ENCODE data around the gene FUBP3. TPM values are rescaled to one million over a fixed set of nuclear protein-coding genes. Genes with fewer than 3 reads are reported as not detected.

Gene FUBP3
- total and polyA plus RNA-seq, 8 donors, result 17.0 to 27.8 (median 23.6) TPM

GRCh38 chr9:130624154-130624553 is 44.8 kb downstream of the FUBP3 start:
- intact Hi-C loops (cut with DNase I), result no loop called here
- Histone ChIP-seq H3K4me3 (no peak overlapping the region), H3K4me1 (no peaks in the 10 kb centered on the region), H3K27ac (no peak overlapping the region), H3K36me3 (peaks cover 0 to 76% (median 48%) of the 10 kb centered on the region in 3 donors), H3K27me3 (no peaks in the 10 kb centered on the region), H3K9me3 (no peaks in the 10 kb centered on the region)
- WGBS, 2 donors, result 89% methylated on average over 4 of the region's 4 CpGs
- no peak for DNase-seq
- ATAC-seq, result no peak
- FAIRE-seq, result no peak
- no peak for TF ChIP-seq CTCF (IDR thresholded peaks at IDR 0.05)

GRCh38 chr9:130626249-130626996 is 47.0 kb downstream of the FUBP3 start:
- H3K9me3 ChIP-seq, result no peaks in the 10 kb centered on the region
- H3K4me1 ChIP-seq, result no peaks in the 10 kb centered on the region
- no peak overlapping the region for H3K27ac ChIP-seq
- no peak overlapping the region for H3K4me3 ChIP-seq
- H3K27me3 ChIP-seq, result no peaks in the 10 kb centered on the region
- H3K36me3 ChIP-seq, result peaks cover 0 to 67% (median 45%) of the 10 kb centered on the region in 3 donors
- FAIRE-seq, result no peak
- intact Hi-C loops (cut with DNase I), result no loop called here
- no peak for DNase-seq
- WGBS, 2 donors, result 82 to 85% methylated on average over 21 of the region's 21 CpGs
- TF ChIP-seq CTCF (IDR thresholded peaks at IDR 0.05), result no peak
- peak in 1 of 4 donors; percentile 14 for ATAC-seq

- H3K4me1 ChIP-seq, result no peaks in the 10 kb centered on the region
- H3K4me3 ChIP-seq, result no peak overlapping the region
- no peak overlapping the region for H3K27ac ChIP-seq
- WGBS, 2 donors, result 88 to 91% methylated on average over 10 of the region's 10 CpGs
- no peaks in the 10 kb centered on the region for H3K9me3 ChIP-seq
- ATAC-seq (no peak), DNase-seq (no peak), FAIRE-seq (no peak)
- H3K36me3 ChIP-seq, result peaks cover 0 to 69% (median 49%) of the 10 kb centered on the region in 3 donors
- no peak for TF ChIP-seq CTCF (IDR thresholded peaks at IDR 0.05)
- H3K27me3 ChIP-seq, result no peaks in the 10 kb centered on the region
- intact Hi-C loops (cut with DNase I), result no loop called here
These were observed 47.7 kb downstream of the FUBP3 start for GRCh38 chr9:130627051-130627450.

- no peaks in the 10 kb centered on the region for H3K27me3 ChIP-seq
- H3K9me3 ChIP-seq, result no peaks in the 10 kb centered on the region
- no peak overlapping the region for H3K4me3 ChIP-seq
- no peak overlapping the region for H3K27ac ChIP-seq
- H3K4me1 ChIP-seq, result no peaks in the 10 kb centered on the region
- no peak for ATAC-seq
- 87% methylated on average over 23 of the region's 23 CpGs for WGBS, 2 donors
- DNase-seq, result no peak
- TF ChIP-seq CTCF (IDR thresholded peaks at IDR 0.05), result no peak
- intact Hi-C loops (cut with DNase I), result no loop called here
- peaks cover 0 to 63% (median 50%) of the 10 kb centered on the region in 3 donors for H3K36me3 ChIP-seq
- no peak for FAIRE-seq
These were observed 48.8 kb downstream of the FUBP3 start for GRCh38 chr9:130627896-130628792.

Measured in pancreas (tissue), 10 donors.